HL-60 (cell line): ENCODE data around the gene TRIM26.

Experiments used
- DNase-seq, 2 experiments: peaks; one replicate each; pipeline ENCODE4 v3.0.0-alpha.2; 2010 to 2020; ENCODE audit warnings: low read depth in 1 of 2, low spot score in 1 of 2
- H3K27ac ChIP-seq: fragments of 250-450 bp; sonication (Bioruptor Pico); replicated peaks from 2 replicates; pipeline ENCODE4 v1.5.1; 2020; ENCODE audit warnings: mild to moderate bottlenecking, moderate library complexity
- H3K27me3 ChIP-seq: fragments of 250-450 bp; sonication (Bioruptor Pico); 2 replicates; pipeline ENCODE4 v1.5.1; 2021; ENCODE audit warnings: mild to moderate bottlenecking, moderate library complexity; ENCODE audit not compliant: insufficient read depth, poor library complexity, severe bottlenecking
- H3K4me3 ChIP-seq: replicated peaks from 2 replicates; pipeline ENCODE4 v1.5.1; 2011; ENCODE audit warnings: mild to moderate bottlenecking, control low read depth, low read length; ENCODE audit not compliant: insufficient read depth
- CTCF ChIP-seq: IDR thresholded peaks from one replicate; pipeline ENCODE4 v1.5.1; 2011; ENCODE audit warnings: low read length, control low read depth, inconsistent platforms; ENCODE audit not compliant: insufficient read depth
- GABPA ChIP-seq: IDR thresholded peaks from 2 replicates; pipeline ENCODE4 v1.6.1; 2012; ENCODE audit warnings: low read depth
- POLR2AphosphoS5 ChIP-seq: IDR thresholded peaks from 2 replicates; pipeline ENCODE4 v1.6.1; 2012; ENCODE audit warnings: low read depth
- REST ChIP-seq: IDR thresholded peaks from 2 replicates; pipeline ENCODE4 v1.6.1; 2012; ENCODE audit warnings: low read depth; ENCODE audit not compliant: insufficient replicate concordance
- SPI1 ChIP-seq: IDR thresholded peaks from 2 replicates; pipeline ENCODE4 v1.6.1; 2012; ENCODE audit warnings: low read depth, mild to moderate bottlenecking, borderline replicate concordance

Gene TRIM26

GRCh38 chr6:30185846-30186484 is 27.2 kb downstream of the TRIM26 start:
- no peak overlapping the region for H3K27ac ChIP-seq
- H3K4me3 ChIP-seq: no peak overlapping the region
- DNase-seq: no peak
- no peaks in the 10 kb centered on the region for H3K27me3 ChIP-seq
- TF ChIP-seq POLR2AphosphoS5 (no peak), REST (no peak), CTCF (no peak), GABPA (no peak), SPI1 (no peak)

- Histone ChIP-seq H3K4me3 (no peak overlapping the region), H3K27ac (no peak overlapping the region), H3K27me3 (no peaks in the 10 kb centered on the region)
- no peak for DNase-seq
- TF ChIP-seq GABPA (no peak), POLR2AphosphoS5 (peak; percentile 25; the same call in 1 of the 2 replicates), SPI1 (no peak), REST (no peak)
Measured at GRCh38 chr6:30184417-30185031, 28.7 kb downstream of the TRIM26 start.

- Histone ChIP-seq H3K27me3 (peaks cover 13% of the 10 kb centered on the region), H3K27ac (no peak overlapping the region), H3K4me3 (no peak overlapping the region)
- no peak for DNase-seq
- TF ChIP-seq GABPA (no peak), POLR2AphosphoS5 (no peak), REST (no peak), CTCF (no peak), SPI1 (no peak)
Measured at GRCh38 chr6:30180145-30180544, 33.1 kb downstream of the TRIM26 start.
